ENCODE results near the gene GABRB1. TPM values are rescaled to one million over a fixed set of nuclear protein-coding genes. Genes with fewer than 3 reads are reported as not detected.

GABRB1 gene
- total RNA-seq, 5 donors from 2014 or later (not counting 1 experiment from before 2014, with no cell fraction given): not detected

- no peak for DNase-seq
- Histone ChIP-seq H3K9me3 (no peaks in the 10 kb centered on the region), H3K27me3 (replicated peaks in 1 of 2; ENCODE audit: control insufficient read depth in 2 of 2, extremely low read depth in 1 of 2, insufficient read depth in 2 of 2, low read length in 1 of 2) (no peaks in the 10 kb centered on the region), H3K27ac (ENCODE audit: low read length) (no peak overlapping the region), H3K4me1 (ENCODE audit: control insufficient read depth in 1 of 2, extremely low read depth in 1 of 2, insufficient read depth in 2 of 2, low read length in 2 of 2) (peaks cover 0 to 5% of the 10 kb centered on the region in 2 experiments), H3K4me3 (ENCODE audit: control insufficient read depth in 1 of 2, extremely low read depth in 1 of 2, low read length in 1 of 2) (no peak overlapping the region), H3K36me3 (ENCODE audit: control insufficient read depth in 2 of 2, extremely low read depth in 1 of 2, insufficient read depth in 1 of 2, low read length in 1 of 2) (no peaks in the 10 kb centered on the region)
- CTCF ChIA-PET: no interaction called here
- no peaks in the 10 kb centered on the region for H3K36me3 Mint-ChIP-seq
- no peak for ATAC-seq (replicated peaks in 1 of 4)
- POLR2A ChIA-PET: no interaction called here
- H3K9me3 Mint-ChIP-seq: peaks cover 0 to 4% (median 0%) of the 10 kb centered on the region in 3 donors
- no peak overlapping the region for H3K27ac Mint-ChIP-seq
- no peak overlapping the region for H3K4me3 Mint-ChIP-seq
- 100% methylated on average over 2 of the region's 3 CpGs for WGBS (ENCODE audit: insufficient coverage)
- H3K27me3 Mint-ChIP-seq: no peaks in the 10 kb centered on the region
- peaks cover 17 to 25% (median 22%) of the 10 kb centered on the region in 3 donors for H3K4me1 Mint-ChIP-seq
Observed at GRCh38 chr4:47013373-47013772, 18.0 kb upstream of the GABRB1 start.

GRCh38 chr4:47017081-47017480 is 14.3 kb upstream of the GABRB1 start:
- Histone ChIP-seq H3K4me3 (ENCODE audit: control insufficient read depth in 1 of 2, extremely low read depth in 1 of 2, low read length in 1 of 2) (no peak overlapping the region), H3K36me3 (ENCODE audit: control insufficient read depth in 2 of 2, extremely low read depth in 1 of 2, insufficient read depth in 1 of 2, low read length in 1 of 2) (no peaks in the 10 kb centered on the region), H3K9me3 (no peaks in the 10 kb centered on the region), H3K27me3 (replicated peaks in 1 of 2; ENCODE audit: control insufficient read depth in 2 of 2, extremely low read depth in 1 of 2, insufficient read depth in 2 of 2, low read length in 1 of 2) (no peaks in the 10 kb centered on the region), H3K4me1 (ENCODE audit: control insufficient read depth in 1 of 2, extremely low read depth in 1 of 2, insufficient read depth in 2 of 2, low read length in 2 of 2) (no peaks in the 10 kb centered on the region), H3K27ac (ENCODE audit: low read length) (no peak overlapping the region)
- no peak overlapping the region for H3K27ac Mint-ChIP-seq
- WGBS (ENCODE audit: insufficient coverage): no CpG with 5 or more reads among the region's 4 CpGs
- no peaks in the 10 kb centered on the region for H3K9me3 Mint-ChIP-seq
- no peaks in the 10 kb centered on the region for H3K36me3 Mint-ChIP-seq
- peaks cover 0 to 5% of the 10 kb centered on the region in 2 donors for H3K27me3 Mint-ChIP-seq
- peaks cover 0 to 4% (median 0%) of the 10 kb centered on the region in 3 donors for H3K4me1 Mint-ChIP-seq
- ChIA-PET POLR2A (no interaction called here), CTCF (no interaction called here)
- ATAC-seq (replicated peaks in 1 of 4) (no peak), DNase-seq (no peak)
- no peak overlapping the region for H3K4me3 Mint-ChIP-seq

DNA sequence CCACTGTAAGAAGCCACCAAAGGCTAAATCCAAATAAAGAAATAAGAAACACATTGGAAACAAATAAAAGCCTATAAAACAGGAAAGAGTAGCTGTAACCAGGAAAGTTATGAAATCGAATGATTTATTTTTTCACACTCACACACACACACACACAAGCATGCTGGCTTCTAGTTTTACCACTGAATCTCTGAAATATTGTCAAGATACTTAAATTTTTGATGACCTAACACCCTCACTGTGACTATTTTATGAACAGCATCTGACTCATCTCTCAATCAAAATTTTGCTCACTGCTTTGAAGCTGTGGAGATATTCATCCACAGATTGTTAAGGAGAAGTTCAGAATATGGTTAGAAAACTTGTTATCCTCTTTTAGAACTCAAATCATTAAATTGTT is 13.9 kb upstream of the GABRB1 start:
- Mint-ChIP-seq H3K27me3 (peaks cover 0 to 8% of the 10 kb centered on the region in 2 donors), H3K4me3 (no peak overlapping the region), H3K4me1 (peaks cover 0 to 4% (median 0%) of the 10 kb centered on the region in 3 donors), H3K36me3 (no peaks in the 10 kb centered on the region), H3K27ac (no peak overlapping the region), H3K9me3 (no peaks in the 10 kb centered on the region)
- CTCF ChIA-PET: no interaction called here
- H3K4me3 ChIP-seq (ENCODE audit: control insufficient read depth in 1 of 2, extremely low read depth in 1 of 2, low read length in 1 of 2): no peak overlapping the region
- no peak overlapping the region for H3K27ac ChIP-seq (ENCODE audit: low read length)
- DNase-seq: no peak
- no peaks in the 10 kb centered on the region for H3K9me3 ChIP-seq
- POLR2A ChIA-PET: no interaction called here
- H3K27me3 ChIP-seq (replicated peaks in 1 of 2; ENCODE audit: control insufficient read depth in 2 of 2, extremely low read depth in 1 of 2, insufficient read depth in 2 of 2, low read length in 1 of 2): no peaks in the 10 kb centered on the region
- WGBS (ENCODE audit: insufficient coverage): 67% methylated on average over 1 of the region's 1 CpG
- H3K36me3 ChIP-seq (ENCODE audit: control insufficient read depth in 2 of 2, extremely low read depth in 1 of 2, insufficient read depth in 1 of 2, low read length in 1 of 2): no peaks in the 10 kb centered on the region
- no peak for ATAC-seq (replicated peaks in 1 of 4)
- H3K4me1 ChIP-seq (ENCODE audit: control insufficient read depth in 1 of 2, extremely low read depth in 1 of 2, insufficient read depth in 2 of 2, low read length in 2 of 2): no peaks in the 10 kb centered on the region

DNA sequence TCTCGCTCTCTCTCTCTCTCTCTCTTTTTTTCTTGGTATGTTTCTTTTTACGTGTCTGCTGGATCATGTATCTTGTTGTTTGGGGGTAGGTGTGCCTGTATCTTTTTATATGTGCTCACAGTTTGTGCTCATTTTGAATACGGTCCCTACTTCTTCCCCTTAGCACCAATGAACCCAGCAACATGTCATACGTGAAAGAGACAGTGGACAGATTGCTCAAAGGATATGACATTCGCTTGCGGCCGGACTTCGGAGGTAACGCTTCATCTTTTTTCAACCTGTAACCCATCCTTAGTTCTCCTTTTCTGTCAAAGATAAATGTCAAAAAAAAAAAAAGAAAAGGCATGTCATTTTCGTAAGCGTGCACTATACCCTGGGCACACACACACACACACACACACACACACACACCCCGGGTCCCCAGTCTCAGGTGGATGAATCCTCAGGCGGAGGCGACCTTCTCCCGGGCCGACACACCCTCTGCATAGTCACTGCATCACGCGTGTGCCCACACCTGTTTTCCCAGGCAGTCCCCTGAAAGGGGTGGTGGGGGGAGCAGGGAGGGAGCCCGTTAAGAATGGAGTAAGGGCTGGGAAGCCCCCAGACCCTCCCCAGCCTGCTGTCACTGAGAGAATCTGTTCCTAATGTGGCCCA is 511 bp downstream of the GABRB1 start:
- Histone ChIP-seq H3K4me3 (ENCODE audit: control insufficient read depth in 1 of 2, extremely low read depth in 1 of 2, low read length in 1 of 2) (peak overlapping the region; percentile 23 to 38), H3K36me3 (ENCODE audit: control insufficient read depth in 2 of 2, extremely low read depth in 1 of 2, insufficient read depth in 1 of 2, low read length in 1 of 2) (no peaks in the 10 kb centered on the region), H3K27me3 (replicated peaks in 1 of 2; ENCODE audit: control insufficient read depth in 2 of 2, extremely low read depth in 1 of 2, insufficient read depth in 2 of 2, low read length in 1 of 2) (peaks cover 14 to 24% of the 10 kb centered on the region in 2 experiments), H3K27ac (ENCODE audit: low read length) (no peak overlapping the region), H3K9me3 (no peaks in the 10 kb centered on the region), H3K4me1 (ENCODE audit: control insufficient read depth in 1 of 2, extremely low read depth in 1 of 2, insufficient read depth in 2 of 2, low read length in 2 of 2) (peaks cover 0 to 20% of the 10 kb centered on the region in 2 experiments)
- WGBS (ENCODE audit: insufficient coverage): no CpG with 5 or more reads among the region's 19 CpGs
- Mint-ChIP-seq H3K4me1 (peaks cover 15 to 23% (median 17%) of the 10 kb centered on the region in 3 donors), H3K9me3 (no peaks in the 10 kb centered on the region), H3K27ac (no peak overlapping the region), H3K4me3 (peak overlapping the region; percentile 55 to 80 (median 71)), H3K36me3 (no peaks in the 10 kb centered on the region), H3K27me3 (peaks cover 42 to 44% of the 10 kb centered on the region in 2 donors)
- DNase-seq: peak in 2 of 35 experiments; percentile 3 to 4
- ChIA-PET CTCF (no interaction called here), POLR2A (no interaction called here)
- peak; percentile 27 to 56 (median 34) for ATAC-seq (replicated peaks in 1 of 4)

DNA sequence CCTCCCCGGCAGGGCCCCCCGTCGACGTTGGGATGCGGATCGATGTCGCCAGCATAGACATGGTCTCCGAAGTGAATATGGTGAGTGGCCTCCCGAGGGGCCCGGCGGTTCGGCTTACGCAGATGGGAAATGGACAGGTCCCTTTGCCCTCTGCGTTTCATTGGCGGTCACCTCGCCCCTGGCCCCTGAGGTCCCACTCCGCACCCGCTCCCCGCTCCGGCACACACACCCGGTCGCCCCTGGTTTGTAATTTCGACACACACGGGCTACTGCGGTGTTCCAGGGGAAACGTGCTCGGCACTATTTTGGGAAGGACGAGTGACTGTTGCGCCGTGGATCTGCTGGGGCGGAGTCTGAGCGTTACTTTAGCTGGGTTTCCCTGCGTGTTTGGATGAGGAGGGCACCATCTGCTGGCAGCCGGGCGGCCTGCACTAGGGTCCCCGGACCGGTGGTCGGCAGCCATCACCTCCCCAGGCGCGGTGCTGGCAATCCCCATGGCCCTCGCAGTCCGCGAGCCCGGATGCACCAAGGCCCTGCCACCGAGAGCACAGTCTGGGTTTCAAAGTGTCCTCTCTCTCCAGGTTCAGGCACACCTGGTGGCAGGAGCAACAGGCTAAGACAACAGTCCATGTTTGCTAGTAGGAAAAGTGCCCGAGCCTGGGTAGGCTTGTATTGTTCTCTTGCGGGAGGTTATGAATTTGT is 1.2 kb downstream of the GABRB1 start:
- no peaks in the 10 kb centered on the region for H3K9me3 Mint-ChIP-seq
- H3K27ac Mint-ChIP-seq: no peak overlapping the region
- Histone ChIP-seq H3K4me3 (ENCODE audit: control insufficient read depth in 1 of 2, extremely low read depth in 1 of 2, low read length in 1 of 2) (peak overlapping the region; percentile 23 to 38), H3K27me3 (replicated peaks in 1 of 2; ENCODE audit: control insufficient read depth in 2 of 2, extremely low read depth in 1 of 2, insufficient read depth in 2 of 2, low read length in 1 of 2) (peaks cover 14 to 24% of the 10 kb centered on the region in 2 experiments), H3K9me3 (no peaks in the 10 kb centered on the region), H3K27ac (ENCODE audit: low read length) (no peak overlapping the region), H3K4me1 (ENCODE audit: control insufficient read depth in 1 of 2, extremely low read depth in 1 of 2, insufficient read depth in 2 of 2, low read length in 2 of 2) (peaks cover 0 to 20% of the 10 kb centered on the region in 2 experiments), H3K36me3 (ENCODE audit: control insufficient read depth in 2 of 2, extremely low read depth in 1 of 2, insufficient read depth in 1 of 2, low read length in 1 of 2) (no peaks in the 10 kb centered on the region)
- peak overlapping the region; percentile 55 to 80 (median 71) for H3K4me3 Mint-ChIP-seq
- H3K36me3 Mint-ChIP-seq: no peaks in the 10 kb centered on the region
- CTCF ChIA-PET: no interaction called here
- WGBS (ENCODE audit: insufficient coverage): 2% methylated on average over 40 of the region's 47 CpGs
- ATAC-seq (replicated peaks in 1 of 4): peak; percentile 51 to 85 (median 64)
- peaks cover 15 to 23% (median 17%) of the 10 kb centered on the region in 3 donors for H3K4me1 Mint-ChIP-seq
- peaks cover 42 to 44% of the 10 kb centered on the region in 2 donors for H3K27me3 Mint-ChIP-seq
- POLR2A ChIA-PET: no interaction called here
- DNase-seq: peak in 26 of 35 experiments; percentile 0 to 45 (median 20)

DNA sequence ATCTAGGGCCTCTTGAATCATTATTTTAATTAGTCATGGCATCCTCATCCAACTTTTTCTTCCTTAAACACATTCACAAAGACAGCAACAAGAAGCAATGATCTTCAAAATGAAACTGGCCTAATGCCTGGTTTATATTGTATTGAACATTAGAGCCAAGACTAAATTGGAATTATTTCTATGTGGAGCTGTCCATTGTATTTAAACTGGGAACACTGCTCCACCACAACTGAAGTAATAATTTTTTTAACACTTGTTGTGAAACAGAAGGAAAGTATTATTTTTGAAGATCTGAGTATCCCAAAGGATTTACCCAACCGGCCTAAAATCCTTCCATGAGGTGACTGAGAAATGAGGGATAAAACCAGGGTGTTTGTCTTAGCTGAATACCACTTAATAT is 6.9 kb downstream of the GABRB1 start:
- no peaks in the 10 kb centered on the region for H3K9me3 Mint-ChIP-seq
- Histone ChIP-seq H3K27me3 (replicated peaks in 1 of 2; ENCODE audit: control insufficient read depth in 2 of 2, extremely low read depth in 1 of 2, insufficient read depth in 2 of 2, low read length in 1 of 2) (peaks cover 2 to 4% of the 10 kb centered on the region in 2 experiments), H3K27ac (ENCODE audit: low read length) (no peak overlapping the region), H3K4me1 (ENCODE audit: control insufficient read depth in 1 of 2, extremely low read depth in 1 of 2, insufficient read depth in 2 of 2, low read length in 2 of 2) (no peaks in the 10 kb centered on the region), H3K36me3 (ENCODE audit: control insufficient read depth in 2 of 2, extremely low read depth in 1 of 2, insufficient read depth in 1 of 2, low read length in 1 of 2) (no peaks in the 10 kb centered on the region), H3K4me3 (ENCODE audit: control insufficient read depth in 1 of 2, extremely low read depth in 1 of 2, low read length in 1 of 2) (no peak overlapping the region), H3K9me3 (no peaks in the 10 kb centered on the region)
- ChIA-PET POLR2A (no interaction called here), CTCF (no interaction called here)
- H3K27me3 Mint-ChIP-seq: peaks cover 11 to 24% of the 10 kb centered on the region in 2 donors
- no peak overlapping the region for H3K4me3 Mint-ChIP-seq
- no CpG with 5 or more reads among the region's 1 CpG for WGBS (ENCODE audit: insufficient coverage)
- ATAC-seq (replicated peaks in 1 of 4) (no peak), DNase-seq (no peak)
- no peak overlapping the region for H3K27ac Mint-ChIP-seq
- H3K4me1 Mint-ChIP-seq: no peaks in the 10 kb centered on the region
- H3K36me3 Mint-ChIP-seq: no peaks in the 10 kb centered on the region
